Esophagus squamous epithelium (tissue), 5 donors: ENCODE data around the gene ABHD12. TPM values are rescaled to one million over a fixed set of nuclear protein-coding genes. Genes with fewer than 3 reads are reported as not detected.
A peak's percentile ranks its signal among the peaks of the same experiment; 100 is the strongest.

Experiments
- DNase-seq: peaks from one replicate; lab custom pipeline; 2025; lab: John Stamatoyannopoulos, UW
- H3K27ac ChIP-seq, 4 donors: fragments of 200-600 bp; sonication (generic); one replicate each; pipeline ENCODE4 v1.5.1; 2016 to 2019; ENCODE audit warnings: mild to moderate bottlenecking in 1 of 4
- H3K27me3 ChIP-seq, 4 donors: fragments of 200-600 bp; sonication (generic); 1 replicate in 3 of 4; 2 replicates in 1 of 4; pipeline versions ENCODE4 v1.5.1 to v1.6.0; 2017 to 2021; ENCODE audit warnings: antibody characterized with exemption in 1 of 4
- H3K36me3 ChIP-seq, 3 donors: fragments of 200-600 bp; sonication (generic); one replicate each; pipeline ENCODE4 v1.5.1; 2016 to 2019
- H3K4me1 ChIP-seq, 3 donors: fragments of 200-600 bp; sonication (generic); one replicate each; pipeline ENCODE4 v1.5.1; 2017 to 2019
- H3K4me3 ChIP-seq, 4 donors: fragments of 200-600 bp; sonication (generic); 1 replicate in 3 of 4; 2 replicates in 1 of 4; pipeline ENCODE4 v1.5.1; 2016 to 2019; ENCODE audit warnings: mild to moderate bottlenecking in 2 of 4, moderate library complexity in 1 of 4
- H3K9me3 ChIP-seq, 3 donors: fragments of 200-600 bp; sonication (generic); one replicate each; pipeline ENCODE4 v1.5.1; 2016 to 2019
- CTCF ChIP-seq, 6 experiments: fragments of 450-650 bp in 4 of 6; fragments of 200-600 bp in 2 of 6; sonication (generic) in 2 of 6; IDR thresholded peaks; one replicate each; pipeline ENCODE4 v1.5.1; 2016 to 2019; ENCODE audit warnings: antibody characterized with exemption in 6 of 6, mild to moderate bottlenecking in 4 of 6, moderate library complexity in 4 of 6
- POLR2A ChIP-seq, 4 donors: fragments of 450-650 bp; IDR thresholded peaks; one replicate each; pipeline ENCODE4 v1.6.1; 2017; ENCODE audit warnings: antibody characterized with exemption in 4 of 4, mild to moderate bottlenecking in 4 of 4, moderate library complexity in 3 of 4
- WGBS, 2 donors: methylation state at CpG; one replicate each; pipeline ENCODE4 v1.1.5; 2018; 5-methylcytosine and 5-hydroxymethylcytosine counted together
- intact Hi-C: fragments of 100-400 bp; cut with DNase I; formaldehyde crosslinking; loops from one replicate; pipeline ENCODE4 v1.15.0; 2022
- total RNA-seq, 4 donors: library from RNA; depleted of rRNA; stranded (reverse); fragments of >200 nt; gene quantifications; one replicate each; pipeline ENCODE4 v1.1.0, GENCODE V29; 2016
- donor health status: DM: yes; HTN: yes; CAD: no.

Gene ABHD12
- total RNA-seq, 4 donors from 2014 or later: 23.8 to 62.1 (median 36.4) TPM

- Histone ChIP-seq H3K27ac (no peak overlapping the region), H3K9me3 (no peaks in the 10 kb centered on the region), H3K36me3 (peaks cover 0 to 96% (median 0%) of the 10 kb centered on the region in 3 donors), H3K4me1 (peaks cover 0 to 9% (median 0%) of the 10 kb centered on the region in 3 donors), H3K4me3 (no peak overlapping the region), H3K27me3 (no peaks in the 10 kb centered on the region)
- intact Hi-C loops: no loop called here
- no peak for DNase-seq
- no peak for TF ChIP-seq CTCF (IDR thresholded peaks at IDR 0.05)
- no peak for TF ChIP-seq POLR2A (IDR thresholded peaks at IDR 0.05)
- 85 to 95% methylated on average over 6 of the region's 12 CpGs for WGBS, 2 donors
Observed at GRCh38 chr20:25303292-25304024, 87.2 kb downstream of the ABHD12 start.

GRCh38 chr20:25302596-25302995 is 88.0 kb downstream of the ABHD12 start:
- H3K27ac ChIP-seq: no peak overlapping the region
- no peak for DNase-seq
- no peak overlapping the region for H3K4me3 ChIP-seq
- TF ChIP-seq CTCF (IDR thresholded peaks at IDR 0.05): no peak
- no peak for TF ChIP-seq POLR2A (IDR thresholded peaks at IDR 0.05)
- WGBS, 2 donors: 63% methylated on average over 3 of the region's 6 CpGs; no CpG with 5 or more reads in 1 of the 2 donors
- peaks cover 0 to 9% (median 0%) of the 10 kb centered on the region in 3 donors for H3K4me1 ChIP-seq
- intact Hi-C loops: no loop called here
- peaks cover 0 to 96% (median 0%) of the 10 kb centered on the region in 3 donors for H3K36me3 ChIP-seq
- no peaks in the 10 kb centered on the region for H3K9me3 ChIP-seq
- H3K27me3 ChIP-seq: no peaks in the 10 kb centered on the region

DNA sequence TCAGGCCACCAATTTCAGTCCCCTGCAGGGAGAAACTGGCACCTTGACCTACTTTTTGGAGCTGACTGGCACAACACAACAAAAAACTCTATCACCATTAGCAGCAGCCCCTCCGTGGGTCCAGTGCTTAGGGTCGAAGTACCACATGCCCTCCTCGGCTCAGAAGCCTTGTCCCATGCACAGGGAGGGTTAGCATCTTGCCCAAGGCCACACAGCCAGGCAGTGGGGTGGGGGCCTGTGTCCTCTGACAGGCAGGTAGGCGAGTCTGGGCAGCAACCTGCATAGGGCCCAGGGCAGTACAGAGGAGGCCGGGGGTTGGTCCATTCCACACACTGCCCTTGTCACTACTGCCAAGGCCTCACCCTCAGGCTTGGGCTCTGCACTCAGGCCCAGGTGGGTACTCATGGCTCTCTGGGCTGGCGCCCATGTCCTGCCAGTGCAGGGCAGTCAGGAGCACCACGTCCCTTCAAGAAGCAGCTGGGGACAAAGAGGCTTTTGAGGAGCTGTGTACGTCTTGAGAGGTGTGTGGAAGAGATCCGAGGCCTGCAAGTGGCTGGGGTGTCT is 89.2 kb downstream of the ABHD12 start:
- Histone ChIP-seq H3K4me3 (no peak overlapping the region), H3K4me1 (peaks cover 0 to 20% (median 6%) of the 10 kb centered on the region in 3 donors), H3K27ac (peak overlapping the region in 2 of 4 donors; percentile 17 to 22), H3K27me3 (no peaks in the 10 kb centered on the region), H3K9me3 (no peaks in the 10 kb centered on the region), H3K36me3 (peaks cover 3 to 96% (median 5%) of the 10 kb centered on the region in 3 donors)
- intact Hi-C loops: no loop called here
- WGBS, 2 donors: 60% methylated on average over 2 of the region's 9 CpGs; no CpG with 5 or more reads in 1 of the 2 donors
- TF ChIP-seq CTCF (IDR thresholded peaks at IDR 0.05) (no peak), POLR2A (IDR thresholded peaks at IDR 0.05) (no peak)
- no peak for DNase-seq

DNA sequence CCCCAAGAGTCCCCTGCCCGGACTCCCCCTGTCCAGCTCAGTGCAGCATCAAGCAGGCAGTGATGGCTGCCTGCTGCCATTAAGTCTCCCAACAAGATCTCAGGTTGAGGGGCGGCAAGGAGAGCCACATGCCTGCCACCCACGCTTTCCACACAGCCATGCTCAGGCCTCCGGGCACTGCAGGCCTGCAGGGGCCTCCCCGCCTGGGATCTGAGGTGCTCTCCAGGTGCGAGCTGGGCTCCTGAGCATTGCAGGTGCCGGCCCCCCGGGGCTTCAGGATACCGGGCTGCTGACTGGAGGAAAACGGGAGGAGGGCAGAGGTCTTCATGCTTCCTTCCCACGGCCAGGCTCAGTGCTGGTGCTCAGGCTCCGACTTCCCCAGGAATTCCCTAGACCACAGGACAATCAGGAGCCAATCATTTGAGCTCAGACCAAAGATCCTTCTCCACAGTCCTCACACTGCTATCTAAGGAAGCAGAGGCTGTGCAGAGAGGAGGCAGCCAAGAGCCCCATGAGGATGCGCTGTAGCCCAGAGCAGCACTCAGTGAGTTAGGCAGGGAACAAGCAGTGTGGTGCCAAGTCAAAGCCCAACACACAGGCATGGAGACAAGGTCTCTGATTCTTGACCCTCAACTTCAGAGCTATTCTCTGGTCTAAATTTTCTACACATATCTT is 90.0 kb downstream of the ABHD12 start:
- Histone ChIP-seq H3K4me1 (peaks cover 5 to 28% (median 14%) of the 10 kb centered on the region in 3 donors), H3K36me3 (peaks cover 8 to 96% (median 8%) of the 10 kb centered on the region in 3 donors), H3K9me3 (no peaks in the 10 kb centered on the region), H3K4me3 (no peak overlapping the region), H3K27ac (peak overlapping the region in 2 of 4 donors; percentile 4 to 32), H3K27me3 (no peaks in the 10 kb centered on the region)
- WGBS, 2 donors: 100% methylated on average over 1 of the region's 13 CpGs; no CpG with 5 or more reads in 1 of the 2 donors
- intact Hi-C loops: no loop called here
- DNase-seq: no peak
- TF ChIP-seq POLR2A (IDR thresholded peaks at IDR 0.05) (no peak), CTCF (IDR thresholded peaks at IDR 0.05) (no peak)
